ENCODE data around the gene SCN3A.

The SCN3A gene

GRCh38 chr2:165109915-165110314 lies 93.9 kb downstream of the SCN3A start:
- DNase-seq, result no peak

GRCh38 chr2:165105926-165106325 lies 97.9 kb downstream of the SCN3A start:
- no peak for DNase-seq

GRCh38 chr2:165087933-165088901 lies 115.6 kb downstream of the SCN3A start:
- DNase-seq, result no peak

- no peak for DNase-seq
Measured at GRCh38 chr2:165086337-165086736, 117.5 kb downstream of the SCN3A start.

- DNase-seq, result no peak
Measured at GRCh38 chr2:165083326-165083725, 120.5 kb downstream of the SCN3A start.

GRCh38 chr2:165082479-165082878 lies 121.4 kb downstream of the SCN3A start:
- DNase-seq, result no peak

GRCh38 chr2:165081276-165081675 lies 122.6 kb downstream of the SCN3A start:
- no peak for DNase-seq

- DNase-seq, result no peak
Measured at GRCh38 chr2:165079432-165079831, 124.4 kb downstream of the SCN3A start.

- no peak for DNase-seq
Measured at GRCh38 chr2:165078913-165079312, 124.9 kb downstream of the SCN3A start.

GRCh38 chr2:165074884-165075283 lies 129.0 kb downstream of the SCN3A start:
- no peak for DNase-seq

GRCh38 chr2:165074323-165074722 lies 129.5 kb downstream of the SCN3A start:
- no peak for DNase-seq

GRCh38 chr2:165070076-165070475 lies 133.8 kb downstream of the SCN3A start:
- no peak for DNase-seq

GRCh38 chr2:165069151-165069550 lies 134.7 kb downstream of the SCN3A start:
- DNase-seq, result no peak

- no peak for DNase-seq
Measured at GRCh38 chr2:165068487-165068757, 135.4 kb downstream of the SCN3A start.

- DNase-seq, result peak; percentile 13
Measured at GRCh38 chr2:165067643-165068486, 136.0 kb downstream of the SCN3A start.

- DNase-seq, result no peak
Measured at GRCh38 chr2:165064743-165065142, 139.1 kb downstream of the SCN3A start.

- DNase-seq, result no peak
Measured at GRCh38 chr2:165060411-165060810, 143.4 kb downstream of the SCN3A start.

- DNase-seq, result no peak
Measured at GRCh38 chr2:165058476-165059265, 145.2 kb downstream of the SCN3A start.

- DNase-seq, result no peak
Measured at GRCh38 chr2:165057931-165058330, 145.9 kb downstream of the SCN3A start.

GRCh38 chr2:165057308-165057707 lies 146.5 kb downstream of the SCN3A start:
- DNase-seq, result no peak

- no peak for DNase-seq
Measured at GRCh38 chr2:165056564-165056963, 147.3 kb downstream of the SCN3A start.

GRCh38 chr2:165055082-165055851 lies 148.6 kb downstream of the SCN3A start:
- no peak for DNase-seq

Data from NCI-H1048 (cell line).